ENCODE measurements around the gene ARHGEF33.

GRCh38 chr2:38863061-38863695, 26.5 kb upstream of the ARHGEF33 start:
- TF ChIP-seq EZH2 (IDR thresholded peaks at IDR 0.05; ENCODE audit: low read length, unreplicated experiment), result no peak
- TF ChIP-seq CTCF (conservative IDR thresholded peaks at IDR 0.05; ENCODE audit: low read depth, low read length), result no peak

All from PC-3 (cell line).